Fibroblast of gingiva (primary cell): ENCODE measurements around the gene AQP12B.

Source experiments
- DNase-seq: peaks from one replicate; pipeline ENCODE4 v3.0.0-alpha.2; 2011; ENCODE audit warnings: low read depth

Gene AQP12B

DNA sequence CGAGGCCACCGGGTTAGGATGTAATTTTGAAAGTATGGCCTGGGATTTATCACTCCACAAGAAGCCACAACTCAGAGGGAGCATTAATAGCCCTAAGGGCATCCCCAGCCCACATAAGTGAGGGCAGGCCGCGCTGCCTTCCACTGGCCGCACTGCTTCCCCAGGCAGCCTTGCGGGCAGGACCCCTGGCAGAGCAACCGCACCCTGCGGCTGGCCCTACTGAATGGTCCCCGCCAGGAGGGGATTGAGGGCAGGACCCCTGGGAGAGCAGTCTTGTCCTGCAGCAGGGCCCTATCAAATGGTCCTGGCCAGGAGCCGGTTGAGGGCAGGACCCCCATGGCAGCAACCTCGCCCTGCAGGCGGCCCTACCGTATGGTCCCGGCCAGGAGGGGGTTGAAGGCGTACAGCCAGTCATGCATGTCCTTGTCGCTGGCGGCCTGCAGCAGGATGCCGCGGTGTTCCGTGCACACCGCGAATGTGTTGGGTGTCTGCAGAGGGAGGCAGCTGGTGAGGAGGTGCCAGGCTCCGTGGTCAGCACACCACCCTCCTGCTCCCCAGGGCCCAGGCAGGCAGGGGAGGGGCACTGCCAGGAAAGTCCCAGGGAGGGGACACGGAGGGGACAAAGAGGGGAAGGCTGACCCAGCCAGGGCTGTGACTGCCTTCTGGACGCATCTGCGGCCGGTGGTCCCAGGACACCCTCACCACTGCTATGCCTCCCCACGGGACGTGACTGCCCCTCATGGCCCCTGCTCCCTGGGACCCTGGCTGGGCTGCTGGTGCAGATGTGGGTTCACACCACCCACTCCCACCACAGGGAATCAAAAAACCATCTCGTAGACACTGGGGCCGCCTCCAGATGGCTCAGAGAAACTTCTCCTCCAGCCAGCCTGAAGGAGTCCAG lies 35.2 kb upstream of the AQP12B start:
- no peak for DNase-seq

GRCh38 chr2:240717181-240717641 lies 34.5 kb upstream of the AQP12B start:
- no peak for DNase-seq

- no peak for DNase-seq
These were observed 33.6 kb upstream of the AQP12B start for GRCh38 chr2:240716130-240716798.

DNA sequence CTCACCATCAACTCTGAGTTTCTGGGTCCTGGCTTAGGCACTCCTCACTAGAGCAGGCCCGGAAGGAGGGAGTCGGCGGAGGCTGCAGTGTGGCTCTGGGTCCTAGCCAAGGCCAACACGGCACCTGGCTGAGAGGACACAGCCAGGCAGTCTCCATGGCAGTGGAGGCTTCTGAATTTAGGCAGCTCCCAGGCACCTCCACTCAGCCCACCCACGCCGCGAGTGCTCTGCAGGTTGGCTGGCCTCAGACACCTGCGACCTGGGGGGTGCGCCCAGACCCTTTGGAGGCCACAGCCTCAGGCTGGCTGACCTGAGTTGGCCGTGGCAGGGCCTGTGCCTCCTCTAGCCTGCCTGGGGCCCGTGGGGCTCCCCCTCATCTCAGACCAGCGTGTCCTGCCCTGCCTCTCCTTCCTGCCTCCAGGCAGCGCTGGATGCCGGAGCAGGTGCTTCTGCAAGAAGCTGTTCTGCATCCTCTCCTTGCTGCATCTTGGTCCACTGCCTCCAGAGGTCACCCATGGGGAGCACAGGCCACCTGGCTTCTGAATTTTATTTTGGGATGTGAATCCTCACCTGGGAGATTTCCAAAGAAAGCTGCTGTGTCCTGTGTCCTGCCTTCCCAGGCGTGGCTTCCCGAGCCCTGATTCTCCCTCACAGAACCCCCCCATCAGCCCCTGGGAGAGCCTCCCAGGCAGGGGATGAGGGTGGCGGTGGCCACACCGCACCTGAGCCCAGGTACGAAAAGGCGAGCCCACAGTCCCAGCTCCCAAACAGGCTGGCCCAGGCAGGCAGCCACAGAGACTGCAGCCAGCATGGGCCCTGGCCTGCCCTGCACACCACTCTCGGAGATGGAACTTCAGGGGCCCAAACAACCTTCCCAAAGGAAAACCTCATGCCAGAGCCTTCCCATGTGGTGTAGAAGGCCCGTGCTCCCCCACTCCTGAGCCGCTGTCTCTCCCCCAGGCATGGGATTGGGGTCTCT lies 32.4 kb upstream of the AQP12B start:
- no peak for DNase-seq

GRCh38 chr2:240713928-240714746 lies 31.5 kb upstream of the AQP12B start:
- no peak for DNase-seq

DNA sequence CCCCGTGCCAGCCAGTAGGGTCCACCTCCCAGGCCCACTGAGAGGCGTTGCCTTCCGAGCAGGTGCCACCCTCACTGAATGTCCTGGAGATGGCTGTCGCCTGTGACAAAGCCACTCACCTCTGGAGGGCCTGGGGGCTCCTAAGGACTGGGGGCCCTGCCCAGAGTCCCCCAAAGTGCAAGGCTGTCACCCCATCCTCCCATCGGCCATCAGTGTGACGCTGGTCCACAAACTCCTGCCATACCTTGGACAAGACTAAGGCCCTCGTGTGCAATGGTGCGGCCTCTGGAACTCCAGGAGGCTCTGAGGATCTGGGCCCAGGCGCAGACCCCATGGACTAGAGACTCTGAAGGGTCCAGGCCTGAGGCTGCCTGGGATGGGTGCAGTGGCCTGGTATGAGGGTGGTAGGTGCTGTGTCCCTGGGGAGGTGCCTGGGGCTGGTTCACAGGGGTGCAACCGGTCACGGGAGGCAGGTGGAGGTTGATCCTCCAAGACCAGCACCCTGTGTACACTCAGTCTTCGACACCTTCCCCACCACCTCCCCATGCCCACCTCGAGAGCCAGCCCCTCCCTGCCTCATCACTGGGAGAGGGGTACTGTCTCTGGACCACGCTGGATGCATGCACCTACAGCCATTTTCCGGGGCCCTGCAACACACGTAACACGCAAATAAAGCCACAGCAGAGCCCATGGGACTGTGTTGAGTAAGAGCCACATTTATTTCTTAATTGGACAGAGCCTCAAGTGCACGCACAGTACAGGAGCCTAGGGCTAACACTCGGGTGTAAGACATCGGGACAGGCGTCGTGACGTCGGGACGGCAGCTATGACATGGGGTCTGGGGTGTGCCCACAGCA lies 30.6 kb upstream of the AQP12B start:
- no peak for DNase-seq

DNA sequence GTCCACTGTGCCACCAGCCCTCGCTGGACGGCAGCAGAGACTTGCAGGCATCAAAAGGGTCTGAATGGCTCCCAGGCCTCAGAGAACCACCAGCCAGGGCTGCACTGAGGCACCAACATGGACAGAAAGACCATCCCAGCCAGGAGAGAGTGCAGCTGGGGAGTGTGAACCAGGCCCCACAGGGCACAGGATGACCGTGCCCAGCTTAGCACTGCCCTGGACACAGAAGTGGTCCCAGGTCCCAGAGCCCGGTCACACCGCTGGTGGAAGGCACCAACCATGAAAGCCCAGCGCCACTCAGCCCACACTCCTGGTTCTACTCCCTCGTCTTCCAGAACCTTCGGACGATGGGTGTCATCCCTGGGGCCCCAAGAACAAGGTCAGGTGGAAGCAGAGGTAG lies 29.4 kb upstream of the AQP12B start:
- DNase-seq, result no peak

GRCh38 chr2:240711701-240712100 lies 29.0 kb upstream of the AQP12B start:
- DNase-seq, result no peak

GRCh38 chr2:240711296-240711695 lies 28.6 kb upstream of the AQP12B start:
- DNase-seq, result no peak

DNA sequence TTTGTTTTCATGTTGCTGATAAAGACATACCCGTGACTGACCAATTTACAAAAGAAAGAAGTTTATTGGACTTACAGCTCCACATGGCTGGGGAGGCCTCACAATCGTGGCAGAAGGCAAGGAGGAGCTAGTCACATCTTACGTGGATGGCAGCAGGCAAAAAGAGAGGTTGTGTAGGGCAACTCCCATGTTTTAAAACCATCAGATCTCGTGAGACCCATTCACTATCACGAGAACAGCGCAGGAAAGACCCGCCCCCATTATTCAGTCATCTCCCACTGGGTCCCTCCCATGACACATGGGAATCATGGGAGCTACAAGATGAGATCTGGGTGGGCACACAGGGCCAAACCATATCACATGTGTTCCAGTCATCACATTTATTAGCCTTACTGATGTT lies 25.8 kb upstream of the AQP12B start:
- no peak for DNase-seq

DNA sequence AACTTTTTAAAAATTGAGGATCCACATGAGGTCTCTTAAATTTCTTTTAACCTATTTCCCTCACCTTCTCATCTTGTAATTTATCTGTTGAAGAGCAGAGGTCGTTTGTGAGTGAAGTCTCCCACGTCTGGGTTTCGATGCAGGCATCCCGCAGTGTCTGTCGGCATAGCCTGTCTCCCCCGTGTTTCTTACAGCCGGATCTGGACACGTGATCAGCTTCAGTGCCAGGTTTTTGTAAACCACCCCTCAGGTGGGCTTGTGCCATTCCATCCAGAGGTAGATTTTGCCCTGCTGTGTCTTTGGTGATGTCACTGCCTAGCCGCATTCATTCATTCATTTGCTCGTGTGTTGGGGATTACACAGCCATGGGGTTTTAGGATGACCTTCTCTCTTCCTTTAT lies 25.1 kb upstream of the AQP12B start:
- no peak for DNase-seq

DNA sequence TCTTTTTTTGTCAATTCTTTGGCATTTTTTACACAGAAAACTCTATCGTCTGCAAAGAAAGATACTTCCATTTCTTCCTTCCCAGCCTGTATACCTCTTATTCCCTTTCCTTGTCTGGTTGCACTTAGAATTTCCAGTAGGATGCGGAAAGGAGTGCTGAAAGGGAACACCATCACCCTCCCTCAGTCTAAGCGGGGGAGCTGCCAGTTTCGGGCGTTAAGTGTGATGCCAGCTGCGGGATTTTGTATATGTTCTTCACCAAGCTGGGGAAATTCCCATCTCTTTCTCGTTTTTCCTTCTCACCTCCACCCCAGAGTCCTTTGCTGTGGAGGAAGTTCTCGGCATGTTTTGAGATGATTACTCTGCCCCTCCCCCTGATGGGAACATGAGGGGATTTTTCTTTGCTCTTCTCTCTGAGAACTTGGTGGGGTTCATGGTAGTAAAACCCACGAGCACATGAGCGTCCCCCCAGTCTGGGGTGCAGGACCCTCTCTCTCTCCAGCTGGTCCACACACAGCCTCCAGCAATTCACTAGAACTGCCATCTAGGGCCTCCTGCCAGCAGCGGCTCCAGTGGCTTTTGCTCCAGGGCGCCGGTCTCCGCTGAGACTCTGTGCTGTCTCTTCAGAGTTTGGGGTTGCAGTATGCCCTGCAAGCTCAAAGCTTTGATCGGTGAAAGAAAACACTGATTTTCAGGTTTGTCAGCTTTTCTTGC lies 24.5 kb upstream of the AQP12B start:
- no peak for DNase-seq

DNA sequence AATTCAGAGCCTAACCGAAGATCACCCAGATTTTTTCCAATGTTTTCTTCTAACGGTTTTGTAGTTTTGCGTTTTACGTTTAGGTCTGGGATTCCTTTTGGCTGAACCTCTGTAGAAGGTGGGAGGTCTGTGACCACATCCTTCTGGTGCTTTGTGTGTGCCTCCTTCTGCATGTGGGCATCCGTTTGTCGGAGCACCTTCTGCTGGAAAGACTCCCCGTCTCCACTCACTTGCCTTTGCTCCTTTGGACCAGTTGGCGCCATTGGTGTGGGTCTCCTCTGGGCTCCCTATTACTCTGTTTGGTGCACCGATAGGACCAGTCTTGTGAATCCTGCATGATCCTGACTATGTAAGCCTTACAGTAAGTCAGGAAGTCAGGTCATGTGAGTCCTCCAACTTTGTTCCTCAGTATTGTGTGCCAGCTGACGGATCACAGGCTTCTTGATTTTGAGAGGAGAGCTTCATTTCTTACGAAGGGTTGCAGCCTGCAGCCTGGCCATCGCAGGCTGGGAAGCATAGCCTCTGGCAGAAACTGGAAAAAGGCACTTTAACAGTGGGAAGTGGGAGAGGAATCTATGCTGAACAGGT lies 22.6 kb upstream of the AQP12B start:
- no peak for DNase-seq

DNA sequence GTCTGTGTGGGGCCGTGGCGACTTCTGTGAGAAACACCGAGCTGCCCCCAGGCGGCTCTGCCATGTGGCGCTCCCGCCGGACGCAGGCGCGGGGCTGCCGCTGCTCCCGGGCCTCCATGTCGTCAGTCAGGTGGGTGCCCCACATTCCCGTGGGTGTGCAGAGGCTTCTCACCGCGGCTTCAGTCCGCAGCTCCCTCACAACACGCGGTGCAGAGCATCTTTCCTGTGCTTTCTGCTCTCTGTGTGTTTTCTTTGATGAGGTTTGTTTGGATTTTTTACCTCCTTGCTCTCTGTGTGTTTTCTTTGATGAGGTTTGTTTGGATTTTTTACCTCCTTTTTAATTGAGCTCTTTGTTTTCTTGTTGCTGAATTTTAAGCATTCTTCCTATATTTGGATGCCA lies 22.0 kb upstream of the AQP12B start:
- DNase-seq, result no peak

DNA sequence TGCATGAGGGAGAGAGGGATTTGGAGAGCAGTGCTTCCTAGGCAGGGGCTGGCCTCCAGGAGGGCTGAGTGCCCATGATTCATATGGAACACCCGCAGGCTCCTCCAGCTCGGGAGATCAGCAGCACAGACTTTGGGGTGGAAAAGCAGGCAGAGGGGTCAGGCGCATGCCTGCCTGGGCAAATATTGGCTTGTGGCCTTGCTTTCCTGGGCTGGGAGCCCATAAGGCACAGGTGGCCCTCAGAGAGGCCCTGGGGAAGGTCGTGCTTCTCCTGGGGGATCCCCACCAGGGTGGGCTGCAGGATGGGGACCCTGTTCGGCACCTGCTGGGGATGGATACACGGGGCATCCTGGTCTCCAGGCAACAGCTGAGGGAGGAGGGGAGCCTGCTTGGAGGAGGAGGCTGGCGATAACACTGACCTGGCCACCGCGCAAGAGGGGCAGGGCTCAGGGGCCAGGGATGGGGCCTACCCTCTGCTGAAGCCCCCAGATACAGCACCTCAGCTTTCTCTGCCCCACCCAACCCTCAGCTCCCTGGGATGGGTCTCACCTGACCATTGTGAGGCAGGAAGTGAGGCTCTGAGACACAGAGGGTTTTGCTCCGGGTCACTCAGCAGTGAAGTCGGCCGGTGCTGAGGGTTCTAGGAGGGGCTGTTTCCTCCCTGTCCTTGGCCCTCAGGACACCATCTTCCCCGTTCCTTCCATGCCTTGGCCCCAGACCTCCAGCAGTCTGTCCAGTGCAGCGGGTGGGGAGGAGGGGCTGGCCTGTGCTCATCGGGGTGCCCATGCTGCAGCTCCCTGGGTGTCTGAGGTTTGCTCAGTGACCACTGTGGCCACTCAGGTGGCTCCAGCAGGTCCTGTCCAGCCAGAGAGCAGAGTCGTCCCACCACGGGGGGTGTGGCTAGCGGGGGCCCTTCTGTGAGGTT lies 21.0 kb upstream of the AQP12B start:
- no peak for DNase-seq

DNA sequence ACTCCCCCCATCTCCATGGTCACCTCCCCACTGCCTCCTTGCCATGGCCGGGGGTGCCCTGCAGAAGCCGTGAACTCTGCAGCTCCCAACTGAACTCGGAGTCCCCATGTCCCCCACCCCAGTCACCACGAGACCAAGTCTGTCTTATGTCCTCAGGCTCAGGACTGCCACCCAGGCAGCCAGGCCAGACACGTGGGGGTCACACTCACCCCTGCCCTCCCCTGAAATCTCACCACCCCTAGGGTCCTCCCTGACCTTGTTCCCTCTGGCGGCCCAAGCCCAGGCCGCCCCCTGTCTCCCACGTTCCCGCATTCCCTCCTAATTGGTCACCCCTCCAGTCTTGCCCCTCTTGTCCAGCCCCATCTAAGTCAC lies 19.9 kb upstream of the AQP12B start:
- DNase-seq, result no peak

- no peak for DNase-seq
These were observed 19.3 kb upstream of the AQP12B start for GRCh38 chr2:240701736-240702639.
